Smooth muscle cell (in vitro differentiated cells): ENCODE measurements around the gene HPSE. TPM values are rescaled to one million over a fixed set of nuclear protein-coding genes. Genes with fewer than 3 reads are reported as not detected.

ENCODE experiments used
- DNase-seq: peaks from one replicate; lab custom pipeline; 2025; ENCODE audit not compliant: unreplicated experiment; lab: John Stamatoyannopoulos, UW
- H2AFZ ChIP-seq: fragments of 200-600 bp; sonication (generic); 2 replicates; pipeline ENCODE4 v1.6.0; 2016; ENCODE audit warnings: antibody characterized with exemption, low read depth, mild to moderate bottlenecking
- H3F3A ChIP-seq: fragments of 200-600 bp; sonication (generic); 2 replicates; pipeline ENCODE4 v1.6.0; 2017; ENCODE audit warnings: antibody characterized with exemption, low read depth
- H3K27ac ChIP-seq: fragments of 200-600 bp; sonication (generic); 2 replicates; pipeline ENCODE4 v1.5.1; 2016; ENCODE audit warnings: low read depth, mild to moderate bottlenecking
- H3K27me3 ChIP-seq: fragments of 200-600 bp; sonication (generic); 2 replicates; pipeline ENCODE4 v1.6.1; 2016; ENCODE audit warnings: low read depth, mild to moderate bottlenecking
- H3K36me3 ChIP-seq: fragments of 200-600 bp; sonication (generic); 2 replicates; pipeline ENCODE4 v1.5.1; 2016; ENCODE audit warnings: low read depth
- H3K4me1 ChIP-seq: fragments of 200-600 bp; sonication (generic); 2 replicates; pipeline ENCODE4 v1.5.1; 2016; ENCODE audit warnings: low read depth
- H3K4me2 ChIP-seq: fragments of 200-600 bp; sonication (generic); 2 replicates; pipeline ENCODE4 v1.6.0; 2016; ENCODE audit warnings: mild to moderate bottlenecking
- H3K4me3 ChIP-seq: fragments of 200-600 bp; sonication (generic); 2 replicates; pipeline ENCODE4 v1.5.1; 2016; ENCODE audit warnings: mild to moderate bottlenecking
- H3K79me2 ChIP-seq: fragments of 200-600 bp; sonication (generic); 2 replicates; pipeline ENCODE4 v1.6.0; 2016; ENCODE audit warnings: low read depth, mild to moderate bottlenecking
- H3K9ac ChIP-seq: fragments of 200-600 bp; sonication (generic); 2 replicates; pipeline ENCODE4 v1.6.0; 2016; ENCODE audit warnings: low read depth
- H3K9me3 ChIP-seq: fragments of 200-600 bp; sonication (generic); replicated peaks from 2 replicates; pipeline ENCODE4 v1.5.1; 2016; ENCODE audit warnings: low read depth
- H4K20me1 ChIP-seq: fragments of 200-600 bp; sonication (generic); 2 replicates; pipeline ENCODE4 v1.6.0; 2016; ENCODE audit warnings: low read depth
- CTCF ChIP-seq: fragments of 200-600 bp; sonication (generic); IDR thresholded peaks from 2 replicates; pipeline ENCODE4 v1.5.1; 2017; ENCODE audit warnings: borderline replicate concordance, mild to moderate bottlenecking, antibody characterized with exemption; ENCODE audit not compliant: insufficient read depth, poor library complexity, severe bottlenecking
- WGBS: methylation state at CpG from one replicate; pipeline ENCODE4 v1.1.7; 2016; ENCODE audit warnings: low lambda C conversion rate; 5-methylcytosine and 5-hydroxymethylcytosine counted together
- polyA plus RNA-seq: library from polyadenylated mRNA; unstranded; fragments of >200 nt; fragmentation: Nextera tagmentation; extraction: Ambion mirVana; gene quantifications from 2 replicates; pipeline ENCODE4 v1.2.1, GENCODE V29; 2016
- total RNA-seq: library from RNA; depleted of rRNA; stranded (reverse); fragments of >200 nt; gene quantifications from 2 replicates; pipeline ENCODE4 v1.2.3, GENCODE V29; 2014

HPSE gene
- total and polyA plus RNA-seq, 2 experiments from 2014 or later: 0.50 to 1.3 TPM

- no peak overlapping the region for H3K4me2 ChIP-seq
- no peaks in the 10 kb centered on the region for H3K36me3 ChIP-seq
- H3K79me2 ChIP-seq: no peaks in the 10 kb centered on the region
- no peaks in the 10 kb centered on the region for H4K20me1 ChIP-seq
- H3K9ac ChIP-seq: no peak overlapping the region
- no peaks in the 10 kb centered on the region for H3K4me1 ChIP-seq
- WGBS: 85% methylated on average over 1 of the region's 1 CpG
- no peak for TF ChIP-seq CTCF
- no peak overlapping the region for H3K4me3 ChIP-seq
- DNase-seq: no peak
- no peaks in the 10 kb centered on the region for H3K27me3 ChIP-seq
- H3F3A ChIP-seq: no peaks in the 10 kb centered on the region
- no peaks in the 10 kb centered on the region for H3K9me3 ChIP-seq
- no peak overlapping the region for H2AFZ ChIP-seq
- no peak overlapping the region for H3K27ac ChIP-seq
Measured at GRCh38 chr4:83370640-83370906, 35.9 kb upstream of the HPSE start.

- no peaks in the 10 kb centered on the region for H3F3A ChIP-seq
- no peaks in the 10 kb centered on the region for H3K79me2 ChIP-seq
- no peak for TF ChIP-seq CTCF
- DNase-seq: no peak
- no peak overlapping the region for H2AFZ ChIP-seq
- no peak overlapping the region for H3K4me3 ChIP-seq
- H3K27me3 ChIP-seq: no peaks in the 10 kb centered on the region
- no peak overlapping the region for H3K4me2 ChIP-seq
- H3K27ac ChIP-seq: no peak overlapping the region
- no peak overlapping the region for H3K9ac ChIP-seq
- H3K4me1 ChIP-seq: no peaks in the 10 kb centered on the region
- H3K9me3 ChIP-seq: no peaks in the 10 kb centered on the region
- no peaks in the 10 kb centered on the region for H3K36me3 ChIP-seq
- WGBS: 75% methylated on average over 4 of the region's 4 CpGs
- H4K20me1 ChIP-seq: no peaks in the 10 kb centered on the region
Measured at GRCh38 chr4:83369831-83370639, 35.4 kb upstream of the HPSE start.

GRCh38 chr4:83364312-83364711, 29.7 kb upstream of the HPSE start:
- WGBS: 73% methylated on average over 3 of the region's 3 CpGs
- Histone ChIP-seq H3K36me3 (no peaks in the 10 kb centered on the region), H3K4me1 (no peaks in the 10 kb centered on the region), H3K4me2 (no peak overlapping the region), H3K27me3 (no peaks in the 10 kb centered on the region), H4K20me1 (no peaks in the 10 kb centered on the region), H3K9me3 (no peaks in the 10 kb centered on the region), H3K79me2 (no peaks in the 10 kb centered on the region), H3K4me3 (no peak overlapping the region), H3F3A (no peaks in the 10 kb centered on the region), H3K9ac (no peak overlapping the region), H3K27ac (no peak overlapping the region), H2AFZ (no peak overlapping the region)
- TF ChIP-seq CTCF: no peak
- no peak for DNase-seq
